Mucosa of rectum (tissue), 2 donors: ENCODE results near the gene ZNF316.
A peak's percentile ranks its signal among the peaks of the same experiment; 100 is the strongest.

Experiments used
- H3K27ac ChIP-seq, 2 donors: one replicate each; pipeline ENCODE4 v1.7.0; 2013; ENCODE audit warnings: inconsistent platforms in 2 of 2, low read depth in 2 of 2, low read length in 2 of 2
- H3K27me3 ChIP-seq, 2 donors: one replicate each; pipeline ENCODE4 v1.7.0; 2013; ENCODE audit warnings: low read length in 2 of 2; ENCODE audit not compliant: control insufficient read depth in 2 of 2, insufficient read depth in 2 of 2
- H3K36me3 ChIP-seq, 2 donors: one replicate each; pipeline ENCODE4 v1.7.0; 2013; ENCODE audit warnings: low read length in 2 of 2; ENCODE audit not compliant: control insufficient read depth in 2 of 2, insufficient read depth in 2 of 2
- H3K4me1 ChIP-seq, 2 donors: one replicate each; pipeline ENCODE4 v1.7.0; 2013; ENCODE audit warnings: low read length in 2 of 2, mild to moderate bottlenecking in 1 of 2; ENCODE audit not compliant: control insufficient read depth in 2 of 2, insufficient read depth in 2 of 2
- H3K4me3 ChIP-seq, 2 donors: one replicate each; pipeline ENCODE4 v1.7.0; 2013; ENCODE audit warnings: low read length in 2 of 2
- H3K9ac ChIP-seq, 2 donors: one replicate each; pipeline ENCODE4 v1.7.0; 2013; ENCODE audit warnings: low read length in 2 of 2, low read depth in 1 of 2, mild to moderate bottlenecking in 1 of 2
- H3K9me3 ChIP-seq, 2 donors: one replicate each; pipeline ENCODE4 v1.7.0; 2013; ENCODE audit warnings: low read length in 2 of 2; ENCODE audit not compliant: control insufficient read depth in 2 of 2
- donor health status: healthy.
- donor health status: Normal muscosa, but diverticular disease.

Gene ZNF316

GRCh38 chr7:6608081-6608480 is 29.0 kb upstream of the ZNF316 start:
- H3K9ac ChIP-seq: no peak overlapping the region
- H3K4me1 ChIP-seq: no peaks in the 10 kb centered on the region
- no peaks in the 10 kb centered on the region for H3K9me3 ChIP-seq
- peaks cover 8 to 14% of the 10 kb centered on the region in 2 donors for H3K36me3 ChIP-seq
- H3K27me3 ChIP-seq: peaks cover 0 to 3% of the 10 kb centered on the region in 2 donors
- no peak overlapping the region for H3K27ac ChIP-seq
- H3K4me3 ChIP-seq: no peak overlapping the region

GRCh38 chr7:6608794-6609193 is 28.3 kb upstream of the ZNF316 start:
- Histone ChIP-seq H3K9me3 (no peaks in the 10 kb centered on the region), H3K4me3 (no peak overlapping the region), H3K9ac (no peak overlapping the region), H3K36me3 (peaks cover 8 to 14% of the 10 kb centered on the region in 2 donors), H3K4me1 (no peaks in the 10 kb centered on the region), H3K27me3 (peaks cover 3 to 5% of the 10 kb centered on the region in 2 donors), H3K27ac (no peak overlapping the region)

GRCh38 chr7:6612819-6613218 is 24.3 kb upstream of the ZNF316 start:
- no peaks in the 10 kb centered on the region for H3K4me1 ChIP-seq
- H3K27ac ChIP-seq: no peak overlapping the region
- no peak overlapping the region for H3K9ac ChIP-seq
- no peaks in the 10 kb centered on the region for H3K9me3 ChIP-seq
- no peak overlapping the region for H3K4me3 ChIP-seq
- H3K36me3 ChIP-seq: peaks cover 3 to 6% of the 10 kb centered on the region in 2 donors
- H3K27me3 ChIP-seq: peaks cover 13 to 14% of the 10 kb centered on the region in 2 donors

- Histone ChIP-seq H3K4me3 (no peak overlapping the region), H3K36me3 (peaks cover 0 to 2% of the 10 kb centered on the region in 2 donors), H3K27ac (no peak overlapping the region), H3K9me3 (no peaks in the 10 kb centered on the region), H3K9ac (no peak overlapping the region), H3K27me3 (peaks cover 13 to 14% of the 10 kb centered on the region in 2 donors), H3K4me1 (no peaks in the 10 kb centered on the region)
Measured at GRCh38 chr7:6613706-6614105, 23.4 kb upstream of the ZNF316 start.

GRCh38 chr7:6614953-6615722 is 22.0 kb upstream of the ZNF316 start, which contains the start of gene ZNF853:
TSS of gene ZNF853 (plus strand) at chr7:6615610. CDS start at chr7:6616175, 565 bp downstream.
- Histone ChIP-seq H3K9ac (peak within 1 kb of the TSS; percentile 24 to 27), H3K27ac (no peak within 1 kb of the TSS), H3K36me3 (no peaks in the 10 kb centered on the region), H3K4me3 (peak within 1 kb of the TSS; percentile 54 to 59), H3K4me1 (peaks cover 0 to under 1% of the 10 kb centered on the region in 2 donors), H3K9me3 (no peaks in the 10 kb centered on the region), H3K27me3 (peaks cover 13 to 14% of the 10 kb centered on the region in 2 donors)

- Histone ChIP-seq H3K9ac (peak overlapping the region; percentile 24 to 27), H3K27me3 (peaks cover 13 to 14% of the 10 kb centered on the region in 2 donors), H3K9me3 (no peaks in the 10 kb centered on the region), H3K27ac (no peak overlapping the region), H3K4me3 (peak overlapping the region; percentile 54 to 59), H3K4me1 (peaks cover 0 to 3% of the 10 kb centered on the region in 2 donors), H3K36me3 (no peaks in the 10 kb centered on the region)
Measured at GRCh38 chr7:6615723-6616555, 21.2 kb upstream of the ZNF316 start.

GRCh38 chr7:6616854-6617643 is 20.1 kb upstream of the ZNF316 start:
- H3K9me3 ChIP-seq: no peaks in the 10 kb centered on the region
- peaks cover 0 to 3% of the 10 kb centered on the region in 2 donors for H3K4me1 ChIP-seq
- no peak overlapping the region for H3K27ac ChIP-seq
- H3K27me3 ChIP-seq: peaks cover 13 to 14% of the 10 kb centered on the region in 2 donors
- no peaks in the 10 kb centered on the region for H3K36me3 ChIP-seq
- H3K4me3 ChIP-seq: no peak overlapping the region
- no peak overlapping the region for H3K9ac ChIP-seq

GRCh38 chr7:6618621-6619020 is 18.5 kb upstream of the ZNF316 start:
- H3K36me3 ChIP-seq: no peaks in the 10 kb centered on the region
- H3K9ac ChIP-seq: no peak overlapping the region
- peaks cover 0 to 3% of the 10 kb centered on the region in 2 donors for H3K4me1 ChIP-seq
- no peaks in the 10 kb centered on the region for H3K9me3 ChIP-seq
- peaks cover 10 to 11% of the 10 kb centered on the region in 2 donors for H3K27me3 ChIP-seq
- H3K27ac ChIP-seq: no peak overlapping the region
- H3K4me3 ChIP-seq: no peak overlapping the region

- Histone ChIP-seq H3K4me1 (peaks cover 0 to 6% of the 10 kb centered on the region in 2 donors), H3K9ac (no peak overlapping the region), H3K36me3 (no peaks in the 10 kb centered on the region), H3K27me3 (peaks cover 2 to 3% of the 10 kb centered on the region in 2 donors), H3K27ac (no peak overlapping the region), H3K9me3 (no peaks in the 10 kb centered on the region), H3K4me3 (no peak overlapping the region)
Measured at GRCh38 chr7:6619961-6620360, 17.2 kb upstream of the ZNF316 start.
